ENCODE measurements around the gene CSF1R.

DNA sequence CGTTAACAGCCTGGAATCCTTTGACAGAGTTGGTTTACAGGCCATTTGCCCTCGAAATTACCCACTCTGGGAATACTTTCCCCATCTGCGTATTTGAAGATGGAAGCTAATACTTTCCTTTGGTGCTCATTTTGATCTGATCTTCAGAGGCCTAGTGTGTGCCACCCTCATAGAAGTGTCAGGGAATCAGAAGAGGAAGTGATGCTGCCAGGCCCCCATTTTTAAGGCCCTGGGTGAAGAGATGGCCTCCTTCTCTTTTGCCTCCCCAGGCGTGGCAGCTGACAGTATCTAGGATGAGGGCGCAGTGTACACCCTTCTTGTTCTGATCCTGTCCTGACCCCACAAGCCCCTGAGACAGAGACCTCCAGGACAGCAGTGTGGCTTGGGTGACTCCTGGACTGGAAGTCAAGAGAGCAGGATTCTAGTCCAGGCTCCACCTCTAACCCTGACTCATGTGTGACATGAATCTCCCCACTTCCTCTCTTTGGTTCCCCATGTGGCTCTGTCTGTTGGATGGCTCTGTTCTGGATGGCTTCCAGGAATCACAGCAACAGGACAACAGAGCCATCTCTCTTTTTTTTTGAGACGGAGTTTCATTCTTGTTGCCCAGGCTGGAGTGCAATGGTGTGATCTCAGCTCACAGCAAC lies 27.8 kb downstream of the CSF1R start:
- TF ChIP-seq, protein P1, sequence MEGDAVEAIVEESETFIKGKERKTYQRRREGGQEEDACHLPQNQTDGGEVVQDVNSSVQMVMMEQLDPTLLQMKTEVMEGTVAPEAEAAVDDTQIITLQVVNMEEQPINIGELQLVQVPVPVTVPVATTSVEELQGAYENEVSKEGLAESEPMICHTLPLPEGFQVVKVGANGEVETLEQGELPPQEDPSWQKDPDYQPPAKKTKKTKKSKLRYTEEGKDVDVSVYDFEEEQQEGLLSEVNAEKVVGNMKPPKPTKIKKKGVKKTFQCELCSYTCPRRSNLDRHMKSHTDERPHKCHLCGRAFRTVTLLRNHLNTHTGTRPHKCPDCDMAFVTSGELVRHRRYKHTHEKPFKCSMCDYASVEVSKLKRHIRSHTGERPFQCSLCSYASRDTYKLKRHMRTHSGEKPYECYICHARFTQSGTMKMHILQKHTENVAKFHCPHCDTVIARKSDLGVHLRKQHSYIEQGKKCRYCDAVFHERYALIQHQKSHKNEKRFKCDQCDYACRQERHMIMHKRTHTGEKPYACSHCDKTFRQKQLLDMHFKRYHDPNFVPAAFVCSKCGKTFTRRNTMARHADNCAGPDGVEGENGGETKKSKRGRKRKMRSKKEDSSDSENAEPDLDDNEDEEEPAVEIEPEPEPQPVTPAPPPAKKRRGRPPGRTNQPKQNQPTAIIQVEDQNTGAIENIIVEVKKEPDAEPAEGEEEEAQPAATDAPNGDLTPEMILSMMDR (IDR thresholded peaks at IDR 0.05; ENCODE audit: low read depth, low read length, poor library complexity, severe bottlenecking): no peak
- no peak for TF ChIP-seq EZH2phosphoT487 (IDR thresholded peaks at IDR 0.05; ENCODE audit: borderline replicate concordance, low read length)

Data from DOHH2 (cell line).